Bronchial epithelial cell (primary cell): ENCODE measurements around the gene ZNF407. TPM values are rescaled to one million over a fixed set of nuclear protein-coding genes. Genes with fewer than 3 reads are reported as not detected.

Experiments used
- DNase-seq: peaks from one replicate; pipeline ENCODE4 v3.0.0-alpha.2; 2010; ENCODE audit warnings: low read depth
- FAIRE-seq: peaks from 2 replicates; lab custom pipeline; 2011; peaks lifted over from hg19 to GRCh38; lab: Jason Lieb, UNC
- H3K27me3 ChIP-seq: 2 replicates; pipeline ENCODE4 v1.5.1; 2011; ENCODE audit warnings: low read length; ENCODE audit not compliant: control insufficient read depth, insufficient read depth
- H3K36me3 ChIP-seq: 2 replicates; pipeline ENCODE4 v1.5.1; 2011; ENCODE audit warnings: low read length; ENCODE audit not compliant: control insufficient read depth, insufficient read depth
- H3K4me3 ChIP-seq: 2 replicates; pipeline ENCODE4 v1.5.1; 2011; ENCODE audit warnings: mild to moderate bottlenecking, low read depth, low read length, control low read depth
- CTCF ChIP-seq: IDR thresholded peaks from 2 replicates; pipeline ENCODE4 v1.5.1; 2011; ENCODE audit warnings: mild to moderate bottlenecking, moderate library complexity, low read length, control low read depth, inconsistent platforms; ENCODE audit not compliant: insufficient read depth, severe bottlenecking
- total RNA-seq: library from RNA; depleted of rRNA; stranded (reverse); fragments of >200 nt; gene quantifications from 2 replicates; pipeline ENCODE4 v1.2.1, GENCODE V29; 2014

The ZNF407 gene
- total RNA-seq, 1 donor from 2014 or later, result 10.0 TPM

- TF ChIP-seq CTCF, result no peak
- H3K27me3 ChIP-seq, result no peaks in the 10 kb centered on the region
- no peaks in the 10 kb centered on the region for H3K36me3 ChIP-seq
- no peak overlapping the region for H3K4me3 ChIP-seq
- FAIRE-seq (no peak), DNase-seq (no peak)
These were observed 511.6 kb downstream of the ZNF407 start for GRCh38 chr18:75109319-75109691.

- H3K36me3 ChIP-seq, result no peaks in the 10 kb centered on the region
- FAIRE-seq (no peak), DNase-seq (no peak)
- H3K27me3 ChIP-seq, result no peaks in the 10 kb centered on the region
- TF ChIP-seq CTCF, result no peak
- H3K4me3 ChIP-seq, result no peak overlapping the region
These were observed 512.1 kb downstream of the ZNF407 start for GRCh38 chr18:75109819-75110218.

GRCh38 chr18:75110311-75110710 lies 512.6 kb downstream of the ZNF407 start:
- H3K36me3 ChIP-seq, result no peaks in the 10 kb centered on the region
- TF ChIP-seq CTCF, result no peak
- DNase-seq (no peak), FAIRE-seq (no peak)
- H3K4me3 ChIP-seq, result no peak overlapping the region
- no peaks in the 10 kb centered on the region for H3K27me3 ChIP-seq

- Histone ChIP-seq H3K27me3 (no peaks in the 10 kb centered on the region), H3K36me3 (no peaks in the 10 kb centered on the region), H3K4me3 (no peak overlapping the region)
- DNase-seq (no peak), FAIRE-seq (peak; percentile 13)
- TF ChIP-seq CTCF, result no peak
These were observed 513.3 kb downstream of the ZNF407 start for GRCh38 chr18:75110846-75111415.

GRCh38 chr18:75111760-75112159 lies 514.1 kb downstream of the ZNF407 start:
- no peak for TF ChIP-seq CTCF
- no peak overlapping the region for H3K4me3 ChIP-seq
- no peak for FAIRE-seq
- no peaks in the 10 kb centered on the region for H3K27me3 ChIP-seq
- peak; percentile 13 for DNase-seq
- H3K36me3 ChIP-seq, result no peaks in the 10 kb centered on the region
